NCI-H748 (cell line): ENCODE measurements around the gene SNX1.

ENCODE experiments used
- DNase-seq: peaks from one replicate; lab custom pipeline; 2025; ENCODE audit not compliant: unreplicated experiment; lab: John Stamatoyannopoulos, UW

SNX1 gene

GRCh38 chr15:64162478-64162868, 66.7 kb downstream of the SNX1 start:
- no peak for DNase-seq

GRCh38 chr15:64162869-64163658, 67.3 kb downstream of the SNX1 start, which contains the start of gene PPIB:
Gene PPIB, minus strand, starts transcription at chr15:64163022. Its CDS starts 36 bp downstream, at chr15:64162986.
- peak; percentile 96 for DNase-seq

- no peak for DNase-seq
These were observed 68.0 kb downstream of the SNX1 start for GRCh38 chr15:64163659-64164362.

GRCh38 chr15:64164436-64164835, 68.7 kb downstream of the SNX1 start:
- no peak for DNase-seq

GRCh38 chr15:64166102-64166890, 70.5 kb downstream of the SNX1 start:
- no peak for DNase-seq

GRCh38 chr15:64180235-64180824, 84.5 kb downstream of the SNX1 start:
- DNase-seq, result no peak

- no peak for DNase-seq
These were observed 87.1 kb downstream of the SNX1 start for GRCh38 chr15:64182859-64183370.

- DNase-seq, result no peak
These were observed 89.5 kb downstream of the SNX1 start for GRCh38 chr15:64185146-64185911.

- no peak for DNase-seq
These were observed 91.8 kb downstream of the SNX1 start for GRCh38 chr15:64187396-64188191.
